Activated CD4-positive, alpha-beta T cell treated with anti-CD3 and anti-CD28 coated beads, Interleukin-2, amount 50 U/mL, for 1 hour (primary cell): Measurements from ENCODE around the gene SLC16A4.

Experiments
- DNase-seq: peaks from one replicate; pipeline ENCODE4 v3.0.0-alpha.2; 2020

The SLC16A4 gene

DNA sequence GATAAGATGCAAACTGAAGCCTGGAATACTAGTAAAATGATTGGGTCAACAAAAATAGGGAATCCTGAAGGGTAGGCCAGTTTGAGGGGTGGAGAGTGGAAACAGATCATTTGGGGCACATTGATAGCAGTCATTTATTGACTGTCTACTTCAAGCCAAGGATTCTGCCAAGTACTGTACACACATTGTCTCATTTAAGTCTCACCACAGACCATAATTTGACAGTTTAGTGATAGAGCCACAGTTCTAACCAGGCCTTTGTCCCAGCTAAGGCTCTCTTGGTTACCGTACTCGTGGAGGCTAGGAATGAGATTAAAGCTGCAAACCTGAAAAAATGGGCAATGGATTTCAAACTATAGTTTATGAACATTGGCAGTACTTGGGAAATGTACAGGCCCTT, 40.5 kb downstream of the SLC16A4 start:
- no peak for DNase-seq

- DNase-seq: no peak
Measured at GRCh38 chr1:110348771-110349170, 42.1 kb downstream of the SLC16A4 start.

DNA sequence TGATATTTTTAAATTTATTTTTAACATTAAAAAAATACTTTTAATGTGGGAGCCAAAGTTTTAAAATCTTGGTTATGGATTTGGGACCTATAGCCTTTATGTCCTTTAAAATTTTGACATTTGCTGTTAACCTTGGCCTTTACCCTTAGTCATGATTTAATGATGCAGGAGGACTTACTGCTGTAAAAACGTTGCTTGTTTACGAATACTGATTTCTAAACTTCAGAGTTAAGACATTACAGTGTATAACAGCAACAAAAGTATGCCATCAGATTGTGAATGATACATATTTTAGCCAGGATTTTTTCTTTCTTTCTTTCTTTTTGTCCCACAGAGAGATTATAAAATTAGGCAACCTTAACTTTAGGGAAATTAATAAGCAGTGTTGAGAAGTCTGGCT, 42.8 kb downstream of the SLC16A4 start:
- no peak for DNase-seq

DNA sequence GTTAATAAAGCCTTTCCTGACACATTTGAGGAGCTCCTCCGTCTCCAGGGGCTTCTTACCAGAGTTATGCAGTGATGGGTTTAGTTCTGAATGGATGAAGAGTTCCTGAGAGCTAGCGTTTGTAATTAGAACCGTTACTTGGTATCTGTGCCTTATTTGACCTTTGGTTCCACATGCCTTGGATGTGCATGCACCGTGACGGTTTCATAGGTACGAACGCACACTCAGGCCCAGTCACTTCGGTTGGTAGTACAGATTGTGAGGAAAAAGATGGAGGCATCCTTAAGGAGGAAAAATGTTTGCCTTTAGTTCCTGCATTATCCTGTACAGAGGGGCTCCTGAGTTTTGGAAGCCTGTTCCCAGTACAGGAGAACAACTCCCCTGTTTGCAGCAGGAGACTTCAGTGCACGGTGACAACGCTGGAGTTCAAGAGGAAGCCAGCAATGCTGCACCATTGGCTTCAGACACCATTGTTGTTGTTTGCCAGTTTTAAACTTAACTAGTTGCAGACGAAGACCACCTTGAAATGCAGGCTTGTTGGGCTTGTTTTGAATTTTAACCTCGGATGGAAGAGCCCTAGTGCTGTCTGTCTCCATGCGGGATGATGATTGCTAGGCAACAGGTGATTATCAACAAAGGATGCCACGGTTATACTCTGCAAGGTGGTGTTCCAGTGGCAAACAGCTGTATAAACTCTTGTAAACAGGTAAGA, 43.5 kb downstream of the SLC16A4 start:
- DNase-seq: no peak

- DNase-seq: no peak
Measured at GRCh38 chr1:110346690-110347089, 44.1 kb downstream of the SLC16A4 start.

DNA sequence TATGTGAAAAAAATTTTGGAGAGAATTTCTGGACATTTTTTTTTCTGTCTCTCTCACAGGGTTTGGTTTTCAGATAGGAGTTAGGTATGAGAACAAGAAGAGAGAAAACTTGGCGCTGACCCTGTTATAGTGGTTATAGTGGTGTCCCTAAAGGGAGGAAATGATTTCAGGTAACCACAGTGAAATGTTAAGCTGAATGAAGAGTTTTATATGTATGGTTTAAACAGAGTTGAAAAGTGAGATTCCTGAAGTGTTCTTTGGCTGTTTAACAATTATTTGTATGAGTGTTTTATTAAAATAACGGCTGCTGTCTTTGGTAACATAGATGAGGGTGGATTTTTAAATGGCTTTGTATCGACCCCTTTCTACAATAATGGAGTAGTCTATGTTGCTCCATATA, 45.3 kb downstream of the SLC16A4 start:
- no peak for DNase-seq

DNA sequence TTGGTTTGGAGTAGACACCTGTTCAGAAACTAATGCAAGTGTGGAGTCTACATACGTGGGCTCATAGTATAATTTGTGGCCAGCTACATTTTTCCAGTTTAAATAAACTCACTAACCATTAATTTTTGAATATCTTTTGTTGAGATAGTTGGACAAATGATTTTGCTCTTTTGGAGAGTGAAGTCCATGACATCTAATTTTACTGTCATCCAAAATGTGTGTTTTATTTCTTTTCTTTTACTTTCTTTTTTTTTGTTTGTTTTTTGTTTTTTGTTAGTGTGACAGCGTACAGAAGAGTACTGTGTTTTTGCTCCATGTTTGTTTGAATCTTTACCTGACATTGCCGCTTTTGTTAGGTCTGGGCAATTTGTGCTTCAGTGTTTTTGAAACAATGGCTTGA, 46.7 kb downstream of the SLC16A4 start:
- DNase-seq: no peak

DNA sequence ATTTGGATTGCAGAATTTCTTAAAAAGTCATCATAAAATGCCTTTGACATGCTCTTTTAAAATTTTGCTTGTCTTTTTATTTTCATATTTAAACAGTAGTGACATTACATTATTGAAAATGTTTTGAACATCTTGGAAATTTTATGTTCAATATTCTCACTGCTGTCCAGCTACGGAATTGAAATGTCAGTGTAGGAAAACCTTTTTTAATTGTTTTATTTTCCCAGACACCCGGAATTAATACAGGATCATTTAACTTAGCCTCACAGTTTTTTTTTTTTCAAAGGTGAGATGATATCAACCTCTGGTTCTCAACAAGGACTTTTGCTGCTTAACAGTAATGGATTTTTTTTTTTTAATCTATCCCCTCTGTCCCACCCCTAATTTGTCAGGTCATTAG, 47.6 kb downstream of the SLC16A4 start:
- DNase-seq: no peak

DNA sequence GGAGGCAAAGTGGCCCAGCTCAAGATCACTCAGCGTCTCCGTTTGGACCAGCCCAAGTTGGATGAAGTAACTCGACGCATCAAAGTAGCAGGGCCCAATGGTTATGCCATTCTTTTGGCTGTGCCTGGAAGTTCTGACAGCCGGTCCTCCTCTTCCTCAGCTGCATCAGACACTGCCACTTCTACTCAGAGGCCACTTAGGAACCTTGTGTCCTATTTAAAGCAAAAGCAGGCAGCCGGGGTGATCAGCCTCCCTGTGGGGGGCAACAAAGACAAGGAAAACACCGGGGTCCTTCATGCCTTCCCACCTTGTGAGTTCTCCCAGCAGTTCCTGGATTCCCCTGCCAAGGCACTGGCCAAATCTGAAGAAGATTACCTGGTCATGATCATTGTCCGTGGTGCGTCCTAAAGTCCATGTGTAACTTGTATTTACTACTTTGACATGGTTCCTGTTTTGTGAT, 48.9 kb downstream of the SLC16A4 start:
- DNase-seq: no peak

- DNase-seq: no peak
Measured at GRCh38 chr1:110341146-110341871, 49.5 kb downstream of the SLC16A4 start.

DNA sequence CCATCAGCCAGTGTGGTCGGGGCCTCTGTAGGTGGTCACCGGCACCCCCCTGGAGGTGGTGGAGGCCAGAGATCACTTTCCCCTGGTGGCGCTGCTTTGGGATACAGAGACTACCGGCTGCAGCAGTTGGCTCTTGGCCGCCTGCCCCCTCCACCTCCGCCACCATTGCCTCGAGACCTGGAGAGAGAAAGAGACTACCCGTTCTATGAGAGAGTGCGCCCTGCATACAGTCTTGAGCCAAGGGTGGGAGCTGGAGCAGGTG, 50.7 kb downstream of the SLC16A4 start:
- peak; percentile 5 for DNase-seq

- DNase-seq: peak; percentile 50
Measured at GRCh38 chr1:110339407-110340206, 51.2 kb downstream of the SLC16A4 start.

GRCh38 chr1:110338886-110339406, 51.9 kb downstream of the SLC16A4 start, which contains the start of gene RBM15:
Gene RBM15, plus strand, starts transcription at chr1:110339377. Its CDS starts 29 bp downstream, at chr1:110339406.
- DNase-seq: peak; percentile 93

DNA sequence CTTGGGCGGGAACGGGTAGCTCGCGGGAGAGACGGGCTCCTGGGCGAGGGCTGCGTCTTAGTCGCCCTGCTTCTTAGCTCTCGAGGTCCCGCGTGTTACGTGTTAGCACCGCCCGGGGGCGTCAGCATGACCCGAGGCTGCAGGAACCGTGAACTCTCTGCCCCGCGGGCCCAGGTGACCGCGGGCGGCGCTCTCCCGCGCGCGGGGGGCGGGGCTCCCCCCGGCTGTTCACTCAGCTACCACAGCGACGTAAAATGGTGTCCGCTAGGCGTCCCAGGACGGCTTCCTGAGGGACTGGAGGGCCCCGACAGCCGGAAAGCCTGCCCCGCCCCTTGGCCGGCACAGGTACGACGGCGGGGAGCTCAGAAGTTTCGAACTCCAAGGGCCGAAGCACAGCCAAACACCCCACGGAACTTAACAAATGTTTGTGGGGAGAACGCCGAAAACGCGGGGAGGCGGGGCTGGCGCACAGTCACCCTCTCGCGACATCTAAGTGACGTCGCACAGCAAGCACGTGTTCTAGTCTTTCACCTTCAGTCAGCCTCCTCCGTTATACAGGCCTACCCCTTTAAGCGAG, 52.4 kb downstream of the SLC16A4 start:
- DNase-seq: peak; percentile 93

DNA sequence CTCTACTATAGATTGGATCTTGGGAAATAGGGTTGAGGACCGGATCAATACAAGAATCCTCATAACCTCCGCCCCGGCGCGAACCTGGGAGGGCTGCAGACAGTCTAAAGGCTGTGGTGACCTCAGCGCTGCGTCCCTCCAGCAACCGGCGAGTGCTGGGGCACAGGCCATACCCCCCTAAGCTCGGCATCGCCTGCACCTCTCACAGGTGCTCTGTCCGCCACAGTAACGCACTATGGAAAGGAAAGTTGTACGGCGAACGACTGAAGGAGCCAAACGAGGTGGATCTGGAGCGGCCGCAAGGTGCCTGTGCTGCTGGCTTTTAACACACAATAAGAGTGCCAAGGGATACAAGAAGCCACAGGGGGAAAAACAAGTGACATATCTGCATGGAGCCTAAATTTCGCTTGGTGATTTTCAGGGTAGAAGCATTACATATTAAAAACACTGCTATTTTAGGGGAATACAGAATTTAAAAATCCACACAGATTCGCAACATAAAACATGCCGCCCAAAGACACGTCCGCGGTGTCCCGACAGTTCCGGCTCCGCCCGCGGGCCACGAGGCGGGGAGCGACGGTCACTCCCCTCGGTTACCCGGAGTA, 53.0 kb downstream of the SLC16A4 start:
- DNase-seq: peak; percentile 34

DNA sequence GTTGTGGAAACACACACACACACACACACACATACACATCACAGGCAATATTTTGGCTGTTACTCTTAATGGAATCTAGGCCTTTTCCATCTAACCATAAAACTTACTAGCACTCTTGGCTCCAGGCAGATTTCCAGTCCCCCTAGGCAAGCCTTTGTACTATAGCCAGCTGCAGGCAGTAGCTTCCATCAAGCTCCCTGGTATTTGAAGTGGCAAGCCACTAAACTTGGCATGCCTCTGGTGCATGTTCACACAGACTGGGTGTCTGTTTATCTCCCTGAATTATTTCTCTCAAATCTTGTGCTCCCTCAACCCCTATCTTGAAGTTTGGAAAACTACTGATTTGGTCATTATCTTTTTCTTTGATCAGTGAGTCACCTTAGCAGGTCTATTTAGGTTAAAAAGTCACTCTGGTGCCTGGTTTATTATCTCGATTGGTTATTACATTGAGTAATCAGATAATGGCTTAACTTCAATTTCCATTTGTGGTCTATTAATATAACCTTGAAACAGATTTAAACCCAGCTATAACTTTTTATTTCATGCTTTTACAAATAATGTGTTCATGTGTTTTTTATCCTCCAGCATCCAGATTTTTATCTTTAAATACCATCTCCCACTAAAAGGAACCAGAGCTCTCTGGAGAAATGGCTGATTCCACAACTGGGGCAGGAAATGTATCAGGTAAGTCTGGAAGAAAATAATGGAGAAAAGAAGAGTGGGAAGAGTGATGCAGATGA, 54.4 kb downstream of the SLC16A4 start:
- DNase-seq: no peak

DNA sequence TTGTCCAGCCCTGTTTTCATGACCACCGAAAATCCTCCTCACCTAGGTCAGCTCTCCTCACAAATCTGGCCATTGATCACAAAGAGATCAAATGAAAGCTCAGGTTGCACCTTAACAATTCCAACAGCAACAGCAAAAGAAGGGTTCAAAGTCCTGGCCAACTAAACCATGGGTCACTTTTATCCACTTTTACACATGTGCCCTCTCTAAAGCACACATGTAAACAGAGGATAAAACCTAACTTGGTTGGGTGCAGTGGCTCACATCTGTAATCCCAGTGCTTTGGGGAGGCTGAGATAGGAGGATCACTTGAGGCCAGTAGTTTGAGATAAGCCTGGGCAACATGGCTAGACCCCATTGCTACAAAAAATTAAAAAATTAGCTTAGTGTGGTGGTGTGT, 55.6 kb downstream of the SLC16A4 start:
- DNase-seq: no peak

DNA sequence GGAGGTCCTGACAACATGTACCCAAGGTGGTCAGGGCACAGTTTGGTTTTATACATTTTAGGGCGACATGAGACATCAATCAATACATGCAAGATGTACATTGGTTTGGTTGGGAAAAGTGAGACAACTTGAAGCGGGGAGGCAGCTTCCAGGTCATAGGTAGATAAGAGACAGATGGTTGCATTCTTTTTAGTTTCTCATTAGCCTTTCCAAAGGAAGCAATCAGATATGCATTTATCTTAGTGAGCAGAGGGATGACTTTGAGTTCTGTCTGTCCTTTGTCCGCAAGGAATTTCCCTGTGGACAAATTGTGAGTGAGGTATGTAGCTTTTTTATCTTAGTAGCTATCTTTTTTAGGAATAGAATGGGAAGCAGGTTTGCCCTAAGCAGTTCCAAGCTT, 62.1 kb downstream of the SLC16A4 start:
- no peak for DNase-seq

DNA sequence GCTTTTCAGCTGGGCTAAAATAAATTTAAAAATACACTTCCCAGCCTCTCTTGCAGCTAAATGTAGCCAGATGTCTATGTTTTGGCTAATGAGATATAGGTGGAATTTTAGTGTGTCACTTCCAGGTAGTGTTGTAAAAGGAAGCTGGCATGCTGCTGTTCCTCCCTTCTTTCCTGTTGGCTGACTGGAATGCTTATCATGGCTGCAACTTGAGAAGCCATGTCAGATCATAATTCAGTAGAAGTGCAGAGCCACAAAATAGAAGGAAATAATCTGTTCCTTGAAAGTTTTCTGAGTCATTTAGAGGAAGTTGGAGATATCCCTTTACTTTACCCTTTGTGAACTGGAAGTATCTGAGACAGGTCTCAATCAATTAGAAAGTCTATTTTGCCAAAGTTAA, 62.6 kb downstream of the SLC16A4 start:
- no peak for DNase-seq

DNA sequence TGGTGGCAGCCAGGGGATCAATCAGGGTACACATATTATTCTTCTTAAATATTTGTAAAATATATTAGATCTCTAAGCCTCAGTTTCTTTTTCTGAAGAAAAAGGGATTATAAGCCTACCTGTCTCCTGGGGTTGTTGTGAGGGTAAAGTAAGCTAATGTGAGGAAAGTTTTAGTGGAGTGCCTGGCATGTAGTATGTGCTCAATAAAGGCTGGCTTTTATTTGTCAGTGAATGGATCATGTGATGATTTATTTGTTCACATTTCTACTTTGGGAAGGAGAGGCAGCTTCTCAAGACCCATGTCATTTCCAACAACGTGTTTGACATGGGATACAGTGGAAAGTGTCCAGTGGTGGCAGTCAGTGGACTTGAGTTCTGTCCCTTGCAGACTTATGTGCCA, 64.0 kb downstream of the SLC16A4 start:
- no peak for DNase-seq

DNA sequence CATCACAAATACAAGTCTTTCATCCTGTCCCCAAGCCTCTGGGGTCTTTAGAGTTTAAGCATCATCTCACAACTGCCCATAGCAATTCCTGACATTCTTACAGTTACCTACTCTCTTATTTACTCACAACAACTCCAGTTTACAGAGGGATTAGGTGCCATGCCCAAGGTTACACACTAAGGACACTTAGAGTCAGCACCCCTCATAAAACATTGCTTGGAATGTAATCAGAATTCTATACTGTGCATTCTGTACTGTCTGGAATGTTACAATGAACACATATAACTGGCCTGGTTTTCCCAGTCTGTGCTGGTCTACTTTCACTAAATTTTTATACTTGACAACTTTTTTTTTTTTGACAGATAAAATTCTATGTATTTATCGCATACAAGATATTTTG, 66.2 kb downstream of the SLC16A4 start:
- no peak for DNase-seq

DNA sequence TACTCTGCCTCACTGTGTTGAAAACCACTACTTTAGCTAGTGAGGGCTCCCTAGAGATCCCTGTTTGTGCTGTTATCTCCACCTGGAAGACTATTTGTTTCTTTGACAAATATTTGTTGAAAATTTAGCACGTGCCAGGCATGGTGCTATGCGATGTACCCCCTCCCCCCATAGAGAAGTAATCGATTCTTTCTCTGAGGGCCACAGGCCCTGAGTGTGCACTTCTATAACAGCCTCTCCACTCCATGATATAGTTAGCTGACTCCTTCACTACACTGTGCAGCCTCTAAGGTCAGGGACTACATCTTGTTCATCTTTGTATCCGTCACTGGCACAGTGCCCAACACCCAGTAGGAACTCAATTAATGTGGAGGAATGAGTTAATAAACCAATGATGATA, 69.0 kb downstream of the SLC16A4 start:
- no peak for DNase-seq
